HG02870 (cell line): Measurements from ENCODE around the gene HIPK3.
A peak's percentile ranks its signal among the peaks of the same experiment; 100 is the strongest.
"Not testable (repeated sequence)": the region's sequence is repeated elsewhere in the genome, so short reads cannot be mapped to it uniquely, and the experiment has no call there.

Experiments used
- ATAC-seq: cut with Tn5 transposase; IDR thresholded peaks from one replicate; pipeline ENCODE4 v1.9.1; 2021; ENCODE audit warnings: mild to moderate bottlenecking, moderate library complexity; ENCODE audit not compliant: unreplicated experiment

The HIPK3 gene

GRCh38 chr11:33296695-33297094 is 39.5 kb downstream of the HIPK3 start:
- ATAC-seq = no peak

GRCh38 chr11:33303541-33303940 is 46.4 kb downstream of the HIPK3 start:
- no peak for ATAC-seq

GRCh38 chr11:33306821-33307220 is 49.6 kb downstream of the HIPK3 start:
- ATAC-seq = not testable (repeated sequence)

- ATAC-seq = no peak
Measured at GRCh38 chr11:33307984-33308383, 50.8 kb downstream of the HIPK3 start.

- no peak for ATAC-seq
Measured at GRCh38 chr11:33309118-33309517, 51.9 kb downstream of the HIPK3 start.

- ATAC-seq = no peak
Measured at GRCh38 chr11:33310720-33311500, 53.7 kb downstream of the HIPK3 start.

- no peak for ATAC-seq
Measured at GRCh38 chr11:33311680-33312079, 54.5 kb downstream of the HIPK3 start.

- no peak for ATAC-seq
Measured at GRCh38 chr11:33315822-33316221, 58.6 kb downstream of the HIPK3 start.

- no peak for ATAC-seq
Measured at GRCh38 chr11:33317662-33318061, 60.5 kb downstream of the HIPK3 start.

- no peak for ATAC-seq
Measured at GRCh38 chr11:33320016-33320813, 63.0 kb downstream of the HIPK3 start.

- ATAC-seq = no peak
Measured at GRCh38 chr11:33320814-33321330, 63.7 kb downstream of the HIPK3 start.

GRCh38 chr11:33321422-33321821 is 64.2 kb downstream of the HIPK3 start:
- no peak for ATAC-seq

- ATAC-seq = no peak
Measured at GRCh38 chr11:33323421-33323820, 66.2 kb downstream of the HIPK3 start.

- peak; percentile 58 for ATAC-seq
Measured at GRCh38 chr11:33324302-33324985, 67.3 kb downstream of the HIPK3 start.

- ATAC-seq = no peak
Measured at GRCh38 chr11:33325451-33325850, 68.3 kb downstream of the HIPK3 start.

- ATAC-seq = peak; percentile 58
Measured at GRCh38 chr11:33329705-33330329, 72.6 kb downstream of the HIPK3 start.

GRCh38 chr11:33333816-33334215 is 76.6 kb downstream of the HIPK3 start:
- no peak for ATAC-seq

- ATAC-seq = no peak
Measured at GRCh38 chr11:33334627-33335026, 77.4 kb downstream of the HIPK3 start.

- ATAC-seq = no peak
Measured at GRCh38 chr11:33339247-33339646, 82.1 kb downstream of the HIPK3 start.

GRCh38 chr11:33344611-33345010 is 87.4 kb downstream of the HIPK3 start:
- no peak for ATAC-seq
